ENCODE data around the gene KLRC4.

- TF ChIP-seq POLR2AphosphoS5 (IDR thresholded peaks at IDR 0.05; ENCODE audit: borderline replicate concordance, low read depth, low read length) = no peak
- TF ChIP-seq EZH2 (IDR thresholded peaks at IDR 0.05) = no peak
- TF ChIP-seq FOXP2 (optimal IDR thresholded peaks at IDR 0.05; ENCODE audit: control extremely low read depth, extremely low read length, insufficient read depth) = no peak
Measured at GRCh38 chr12:10454531-10454930, 45.0 kb upstream of the KLRC4 start.

All from SK-N-MC (cell line).